ENCODE results near the gene ARHGAP4. TPM values are rescaled to one million over a fixed set of nuclear protein-coding genes. Genes with fewer than 3 reads are reported as not detected.
A peak's percentile ranks its signal among the peaks of the same experiment; 100 is the strongest.

ARHGAP4 gene
- total RNA-seq, 1 donor from 2014 or later, result 53.8 TPM

GRCh38 chrX:153906126-153906917, 19.7 kb downstream of the ARHGAP4 start:
- no peak for DNase-seq (ENCODE audit: low spot score)

GRCh38 chrX:153905481-153906095, 20.5 kb downstream of the ARHGAP4 start:
- no peak for DNase-seq (ENCODE audit: low spot score)

- DNase-seq (ENCODE audit: low spot score), result no peak
These were observed 21.8 kb downstream of the ARHGAP4 start, which contains the start of gene AVPR2 for GRCh38 chrX:153903991-153904957. Gene AVPR2 (plus strand): TSS chrX:153904673. CDS start chrX:153905146, 473 bp downstream.

GRCh38 chrX:153903238-153903980, 22.7 kb downstream of the ARHGAP4 start:
- no peak for DNase-seq (ENCODE audit: low spot score)

- no peak for DNase-seq (ENCODE audit: low spot score)
These were observed 23.7 kb downstream of the ARHGAP4 start for GRCh38 chrX:153902385-153902784.

GRCh38 chrX:153901753-153902140, 24.3 kb downstream of the ARHGAP4 start:
- no peak for DNase-seq (ENCODE audit: low spot score)

- peak; percentile 28 for DNase-seq (ENCODE audit: low spot score)
These were observed 25.0 kb downstream of the ARHGAP4 start for GRCh38 chrX:153900831-153901752.

GRCh38 chrX:153897899-153898298, 28.2 kb downstream of the ARHGAP4 start:
- DNase-seq (ENCODE audit: low spot score), result no peak

GRCh38 chrX:153889123-153889522, 36.9 kb downstream of the ARHGAP4 start:
- DNase-seq (ENCODE audit: low spot score), result no peak

GRCh38 chrX:153888344-153888743, 37.7 kb downstream of the ARHGAP4 start:
- DNase-seq (ENCODE audit: low spot score), result no peak

- no peak for DNase-seq (ENCODE audit: low spot score)
These were observed 38.7 kb downstream of the ARHGAP4 start for GRCh38 chrX:153887385-153887784.

GRCh38 chrX:153886915-153887314, 39.1 kb downstream of the ARHGAP4 start:
- DNase-seq (ENCODE audit: low spot score), result no peak

- no peak for DNase-seq (ENCODE audit: low spot score)
These were observed 39.8 kb downstream of the ARHGAP4 start, which contains the start of gene L1CAM for GRCh38 chrX:153885968-153886903. Gene L1CAM (minus strand): TSS chrX:153886173. CDS start chrX:153875836, 10,337 bp downstream.

GRCh38 chrX:153885208-153885787, 40.8 kb downstream of the ARHGAP4 start:
- DNase-seq (ENCODE audit: low spot score), result no peak

- DNase-seq (ENCODE audit: low spot score), result no peak
These were observed 41.5 kb downstream of the ARHGAP4 start for GRCh38 chrX:153884590-153884989.

GRCh38 chrX:153884136-153884535, 41.9 kb downstream of the ARHGAP4 start:
- no peak for DNase-seq (ENCODE audit: low spot score)

GRCh38 chrX:153883163-153883843, 42.8 kb downstream of the ARHGAP4 start:
- no peak for DNase-seq (ENCODE audit: low spot score)

GRCh38 chrX:153882557-153882956, 43.5 kb downstream of the ARHGAP4 start:
- no peak for DNase-seq (ENCODE audit: low spot score)

All from mucosa of gallbladder (tissue), 1 donor.